ENCODE data around the gene DDX28. TPM values are rescaled to one million over a fixed set of nuclear protein-coding genes. Genes with fewer than 3 reads are reported as not detected.

DDX28 gene
- total and polyA plus RNA-seq, 9 of the 15 experiments (the other 6 are each of a cell fraction or from before 2014, with no cell fraction given): 2.8 to 24.5 (median 15.9) TPM

GRCh38 chr16:68022728-68023537 lies at the start of gene DDX28, which contains the start of gene DUS2 (continued):
- TF ChIP-seq XRCC3 (IDR thresholded peaks at IDR 0.05) (no peak), E2F3 (CRISPR knock-in tag; IDR thresholded peaks at IDR 0.05) (0 out of 2 replicates have a peak, but pooled peaks have one; percentile 22), SMARCE1 (IDR thresholded peaks at IDR 0.05) (no peak), BCOR (IDR thresholded peaks at IDR 0.05) (0 out of 2 replicates have a peak, but pooled peaks have one; percentile 50), CTCFL (IDR thresholded peaks at IDR 0.05; ENCODE audit: borderline replicate concordance, insufficient read depth, low read depth, low read length, poor library complexity, severe bottlenecking) (peak; percentile 2), ARNT (IDR thresholded peaks at IDR 0.05) (0 out of 4 replicates have a peak, but pooled peaks of 1 of the 2 experiments have one; percentile 18), POLR2B (IDR thresholded peaks at IDR 0.05; ENCODE audit: low read depth, partially characterized antibody) (peak; percentile 76), TOE1 (IDR thresholded peaks at IDR 0.05; ENCODE audit: borderline replicate concordance) (peak; percentile 93; the same call in 1 of the 2 replicates), TOE1 (CRISPR knock-in tag; IDR thresholded peaks at IDR 0.05; ENCODE audit: borderline replicate concordance, low read depth) (no peak), ARID4B (CRISPR knock-in tag; IDR thresholded peaks at IDR 0.05) (peak; percentile 92), CREB1 (IDR thresholded peaks at IDR 0.05) (peak; percentile 96), CREB1 (CRISPR knock-in tag; IDR thresholded peaks at IDR 0.05) (peak; percentile 100), RBFOX2 (IDR thresholded peaks at IDR 0.05; ENCODE audit: low read depth, low read length) (peak; percentile 98), MNT (conservative IDR thresholded peaks at IDR 0.05) (peak; percentile 92 to 96), NCOA1 (IDR thresholded peaks at IDR 0.05; ENCODE audit: low read depth) (0 out of 2 replicates have a peak, but pooled peaks have one; percentile 24), TAF9B (IDR thresholded peaks at IDR 0.05; ENCODE audit: partially characterized antibody) (peak; percentile 92), MAZ (CRISPR knock-in tag; conservative IDR thresholded peaks at IDR 0.05 in 1 of 2, IDR thresholded peaks at IDR 0.05 in 1 of 2) (peak in 1 of 2 experiments; percentile 70; a peak in 3 of 4 replicates), SIN3A (IDR thresholded peaks at IDR 0.05; ENCODE audit: borderline replicate concordance in 2 of 2, control insufficient read depth in 1 of 2, low read depth in 2 of 2, low read length in 2 of 2) (peak; percentile 87 to 94; a peak in 3 of 4 replicates)

Measured in K562 (cell line).